Measurements from ENCODE around the gene ANKRD9.
"Not testable (repeated sequence)": the region's sequence is repeated elsewhere in the genome, so short reads cannot be mapped to it uniquely, and the experiment has no call there.

ANKRD9 gene, protein sequence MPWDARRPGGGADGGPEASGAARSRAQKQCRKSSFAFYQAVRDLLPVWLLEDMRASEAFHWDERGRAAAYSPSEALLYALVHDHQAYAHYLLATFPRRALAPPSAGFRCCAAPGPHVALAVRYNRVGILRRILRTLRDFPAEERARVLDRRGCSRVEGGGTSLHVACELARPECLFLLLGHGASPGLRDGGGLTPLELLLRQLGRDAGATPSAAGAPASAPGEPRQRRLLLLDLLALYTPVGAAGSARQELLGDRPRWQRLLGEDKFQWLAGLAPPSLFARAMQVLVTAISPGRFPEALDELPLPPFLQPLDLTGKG

DNA sequence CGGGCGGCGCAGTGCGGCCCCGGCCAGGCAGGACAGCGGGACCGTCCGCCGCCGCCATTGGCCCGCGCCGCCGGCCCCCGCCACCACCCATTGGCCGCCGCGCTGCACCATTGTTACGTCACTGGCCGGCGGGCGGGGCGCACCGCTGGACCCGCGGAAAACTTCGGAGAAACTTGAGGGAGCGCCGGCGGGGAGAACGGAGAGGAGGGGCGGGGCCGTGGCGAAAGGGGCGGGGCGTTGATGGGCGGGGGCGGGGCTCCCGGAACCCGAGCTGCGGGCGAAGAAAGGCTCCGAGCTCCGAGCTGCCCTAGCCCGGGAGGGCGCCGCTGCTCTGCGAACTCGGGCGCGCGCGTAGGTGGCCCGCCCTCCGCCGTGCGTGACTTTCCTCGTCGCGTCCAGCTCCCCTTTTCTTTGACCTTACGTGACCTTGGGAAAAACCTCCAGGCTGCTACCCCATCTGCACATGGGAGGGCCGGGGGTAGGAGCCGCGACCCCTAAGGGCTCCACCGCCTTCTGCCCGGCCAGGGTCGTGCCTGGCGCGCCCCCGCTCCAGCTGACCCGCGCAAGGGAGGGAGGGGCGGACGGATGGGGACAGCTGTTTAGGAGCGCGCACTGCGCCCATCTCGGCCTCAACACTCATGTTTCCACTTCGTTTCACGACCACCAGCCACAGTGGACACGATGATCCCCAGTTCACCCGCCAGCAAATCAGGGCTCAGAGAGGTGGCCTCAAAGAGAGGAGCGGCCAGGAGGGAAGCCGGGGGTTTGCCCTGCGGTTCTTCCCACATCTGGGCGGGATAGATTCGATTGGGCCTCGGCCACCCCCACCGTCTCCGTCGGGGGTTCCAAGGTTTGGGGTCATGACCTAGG, at the start of gene ANKRD9:
ANKRD9 (minus strand) TSS at position 31 of the 870 bp plus-strand sequence. CDS start 1,887 bp downstream, outside the sequence.
- DNase-seq, result peak; percentile 95

- DNase-seq, result no peak
These were observed 49.0 kb upstream of the ANKRD9 start for GRCh38 chr14:102558556-102558955.

DNA sequence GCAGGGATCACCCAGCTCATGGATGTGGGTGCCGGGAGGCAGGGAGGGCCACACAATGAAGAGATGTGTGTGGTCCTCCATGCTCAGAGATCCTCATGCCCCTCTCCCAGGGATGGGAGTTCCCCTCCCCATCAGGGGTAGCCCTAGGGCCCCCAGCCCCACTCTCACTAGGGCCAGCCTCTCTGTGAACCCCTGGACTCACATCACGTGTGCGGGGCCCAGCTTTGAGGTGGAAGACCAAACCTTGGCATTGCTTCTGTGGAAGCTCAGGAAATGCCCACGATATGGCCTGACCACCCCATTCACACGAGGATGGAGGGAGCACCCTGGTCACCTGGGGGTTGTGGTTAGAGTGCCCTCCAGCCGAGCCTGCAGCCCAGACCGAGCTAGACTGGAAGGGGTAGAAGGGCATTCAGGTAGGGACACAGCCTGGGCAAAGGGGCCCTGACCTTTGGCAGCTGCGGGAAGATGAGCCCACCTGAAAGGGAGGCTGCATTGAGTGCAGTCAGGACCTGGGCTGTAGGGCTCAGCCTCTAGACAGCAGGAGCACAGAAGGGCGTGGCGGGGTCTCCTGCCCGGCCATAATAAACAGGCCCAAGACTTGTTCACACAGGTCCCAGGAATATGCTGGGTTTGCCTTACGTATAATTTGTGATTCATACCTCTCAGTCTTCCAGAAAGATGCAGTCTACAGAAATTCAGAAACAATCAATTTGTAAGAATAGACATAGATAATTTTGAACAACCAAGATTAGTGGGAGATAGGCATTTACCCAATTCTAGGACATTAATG, 48.1 kb upstream of the ANKRD9 start:
- no peak for DNase-seq

- DNase-seq, result no peak
These were observed 46.6 kb upstream of the ANKRD9 start for GRCh38 chr14:102556098-102556677.

- DNase-seq, result peak; percentile 68
These were observed 45.5 kb upstream of the ANKRD9 start for GRCh38 chr14:102554821-102555819.

DNA sequence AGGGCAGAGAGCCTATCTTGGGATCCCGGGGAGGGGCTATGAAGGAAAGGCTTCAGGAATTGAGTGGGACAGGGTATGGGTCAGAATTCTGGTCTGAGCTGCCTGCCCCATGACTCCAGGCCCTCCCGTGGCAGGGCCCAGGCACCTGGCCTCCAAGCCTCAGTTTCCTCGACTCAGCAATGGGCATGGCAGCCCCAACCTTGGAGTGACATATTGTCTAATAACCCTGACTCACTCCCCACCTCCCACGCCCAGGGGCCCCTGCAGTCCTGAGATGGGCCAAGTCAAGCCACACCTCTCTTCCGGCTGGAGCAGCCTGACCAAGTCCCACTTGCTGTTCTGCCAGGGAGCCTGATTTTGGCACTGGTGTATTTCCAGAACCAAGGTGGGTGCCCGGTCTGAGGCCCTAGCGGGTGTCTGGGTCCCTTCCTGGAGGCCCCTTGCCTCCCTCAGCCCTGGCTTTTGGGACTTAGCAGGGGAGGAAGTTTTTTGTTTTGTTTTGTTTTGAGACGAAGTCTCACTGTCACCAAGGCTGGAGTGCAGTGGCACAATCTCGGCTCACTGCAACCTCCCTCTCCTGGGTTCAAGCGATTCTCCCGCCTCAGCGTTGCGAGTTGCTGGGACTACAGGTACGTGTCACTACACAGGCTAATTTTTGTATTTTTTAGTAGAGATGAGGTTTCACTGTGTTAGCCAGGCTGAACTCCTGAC, 42.6 kb upstream of the ANKRD9 start:
- DNase-seq, result no peak

- not testable (repeated sequence) for DNase-seq
These were observed 41.4 kb upstream of the ANKRD9 start for GRCh38 chr14:102550927-102551401.

DNA sequence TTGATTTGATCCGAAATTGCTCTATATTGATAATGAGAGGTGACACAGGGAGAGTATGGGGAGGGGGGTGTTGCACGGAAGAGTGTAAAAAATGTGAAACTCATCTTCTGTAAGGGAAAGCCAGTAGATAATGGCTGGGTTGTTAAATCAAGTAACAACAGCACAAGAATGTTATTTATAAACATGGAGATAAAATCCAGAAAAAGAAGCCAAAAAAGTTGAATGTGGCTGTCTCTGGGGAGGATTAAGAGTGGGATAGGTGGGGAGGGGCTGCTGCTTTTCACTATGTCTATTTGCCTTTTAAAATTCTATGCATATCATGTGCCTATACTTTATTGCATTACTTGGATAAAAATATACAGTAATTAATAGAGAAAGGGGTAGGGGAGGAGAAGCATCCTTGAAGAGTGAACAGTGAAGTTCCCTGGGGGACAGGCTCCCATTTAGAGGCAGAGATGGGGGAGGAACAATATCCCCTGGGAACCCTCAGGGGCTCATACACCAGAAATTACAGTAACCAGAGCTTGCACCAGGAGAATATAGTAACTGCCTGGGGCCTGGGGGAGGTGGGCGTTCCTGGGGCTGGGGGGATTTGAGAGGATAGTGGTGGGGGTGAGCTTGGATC, 39.2 kb upstream of the ANKRD9 start:
- no peak for DNase-seq

- no peak for DNase-seq
These were observed 36.1 kb upstream of the ANKRD9 start for GRCh38 chr14:102545461-102546265.

GRCh38 chr14:102544747-102545460, 35.3 kb upstream of the ANKRD9 start:
- peak; percentile 30 for DNase-seq

GRCh38 chr14:102544046-102544746, 34.6 kb upstream of the ANKRD9 start:
- no peak for DNase-seq

DNA sequence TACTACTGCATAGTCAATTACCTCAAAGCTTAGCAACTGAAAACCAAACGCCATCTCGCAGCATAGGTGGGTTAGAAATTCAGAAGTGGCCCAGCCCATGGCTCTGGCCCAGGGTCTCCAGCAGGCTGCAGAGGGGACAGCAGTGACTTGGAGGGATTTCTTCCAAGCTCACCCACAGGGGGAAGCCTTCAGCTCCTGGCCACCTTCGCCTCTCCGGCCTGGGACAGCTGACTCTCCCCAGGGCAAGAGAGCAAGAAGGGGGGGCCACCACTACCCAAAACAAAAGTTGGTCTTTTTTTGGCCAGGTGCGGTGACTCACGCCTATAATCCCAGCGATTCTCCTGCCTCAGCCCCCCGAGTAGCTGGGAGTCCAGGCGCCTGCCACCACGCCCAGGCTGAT, 32.2 kb upstream of the ANKRD9 start:
- DNase-seq, result no peak

DNA sequence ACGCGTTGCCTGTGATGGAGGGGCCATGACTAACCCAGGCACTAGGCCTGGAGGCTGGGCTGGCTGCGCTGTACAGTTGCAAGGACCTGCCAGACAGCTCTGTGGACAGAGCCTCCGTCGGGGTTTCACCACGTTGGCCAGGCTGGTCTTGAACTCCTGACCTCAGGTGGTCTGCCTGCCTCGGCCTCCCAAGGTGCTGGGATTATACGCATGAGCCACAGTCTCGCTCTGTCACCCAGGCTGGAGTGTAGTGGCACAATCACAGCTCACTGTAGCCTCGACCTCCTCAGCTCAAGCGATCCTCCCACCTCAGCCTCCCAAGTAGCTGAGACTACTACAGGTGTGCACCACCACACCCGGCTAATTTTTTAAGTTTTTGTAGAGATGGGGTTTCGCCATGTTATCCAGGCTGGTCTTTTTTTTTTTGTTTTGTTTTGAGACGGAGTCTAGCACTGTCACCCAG, 31.5 kb upstream of the ANKRD9 start:
- not testable (repeated sequence) for DNase-seq

- no peak for DNase-seq
These were observed 30.9 kb upstream of the ANKRD9 start for GRCh38 chr14:102540315-102541028.

- no peak for DNase-seq
These were observed 30.2 kb upstream of the ANKRD9 start for GRCh38 chr14:102539544-102540314.
